ENCODE results near the gene PRAMEF17.
"Not testable (repeated sequence)": the region's sequence is repeated elsewhere in the genome, so short reads cannot be mapped to it uniquely, and the experiment has no call there.

DNA sequence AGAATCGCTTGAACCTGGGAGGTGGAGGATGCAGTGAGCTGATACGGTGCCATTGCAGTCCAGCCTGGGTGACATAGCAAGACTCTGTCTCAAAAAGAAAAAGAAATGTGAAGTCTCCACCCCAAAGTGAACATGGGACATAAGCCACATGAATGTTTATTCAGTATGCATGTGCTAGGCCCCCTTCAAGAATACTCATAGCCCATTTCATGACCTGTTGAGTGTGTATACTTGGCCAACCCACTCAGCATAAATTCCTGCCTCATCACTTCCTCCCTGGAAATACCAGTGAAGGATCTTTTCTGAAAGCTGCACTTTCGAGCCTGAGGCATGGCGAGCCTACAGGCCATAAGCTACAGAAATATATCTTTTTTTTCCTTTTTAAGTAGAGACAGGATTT is 24.5 kb upstream of the PRAMEF17 start:
- TF ChIP-seq, protein P1, sequence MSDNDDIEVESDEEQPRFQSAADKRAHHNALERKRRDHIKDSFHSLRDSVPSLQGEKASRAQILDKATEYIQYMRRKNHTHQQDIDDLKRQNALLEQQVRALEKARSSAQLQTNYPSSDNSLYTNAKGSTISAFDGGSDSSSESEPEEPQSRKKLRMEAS (IDR thresholded peaks at IDR 0.05; ENCODE audit: insufficient read depth, insufficient read length) = not testable (repeated sequence)
- TF ChIP-seq, protein P2, sequence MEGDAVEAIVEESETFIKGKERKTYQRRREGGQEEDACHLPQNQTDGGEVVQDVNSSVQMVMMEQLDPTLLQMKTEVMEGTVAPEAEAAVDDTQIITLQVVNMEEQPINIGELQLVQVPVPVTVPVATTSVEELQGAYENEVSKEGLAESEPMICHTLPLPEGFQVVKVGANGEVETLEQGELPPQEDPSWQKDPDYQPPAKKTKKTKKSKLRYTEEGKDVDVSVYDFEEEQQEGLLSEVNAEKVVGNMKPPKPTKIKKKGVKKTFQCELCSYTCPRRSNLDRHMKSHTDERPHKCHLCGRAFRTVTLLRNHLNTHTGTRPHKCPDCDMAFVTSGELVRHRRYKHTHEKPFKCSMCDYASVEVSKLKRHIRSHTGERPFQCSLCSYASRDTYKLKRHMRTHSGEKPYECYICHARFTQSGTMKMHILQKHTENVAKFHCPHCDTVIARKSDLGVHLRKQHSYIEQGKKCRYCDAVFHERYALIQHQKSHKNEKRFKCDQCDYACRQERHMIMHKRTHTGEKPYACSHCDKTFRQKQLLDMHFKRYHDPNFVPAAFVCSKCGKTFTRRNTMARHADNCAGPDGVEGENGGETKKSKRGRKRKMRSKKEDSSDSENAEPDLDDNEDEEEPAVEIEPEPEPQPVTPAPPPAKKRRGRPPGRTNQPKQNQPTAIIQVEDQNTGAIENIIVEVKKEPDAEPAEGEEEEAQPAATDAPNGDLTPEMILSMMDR (IDR thresholded peaks at IDR 0.05; ENCODE audit: extremely low read depth in 1 of 2, insufficient read depth in 1 of 2, low read depth in 1 of 2, low read length in 2 of 2) = not testable (repeated sequence)
- not testable (repeated sequence) for TF ChIP-seq GATA2 (IDR thresholded peaks at IDR 0.05; ENCODE audit: insufficient read depth, insufficient read length, low read depth, low read length); POLR2AphosphoS5 (IDR thresholded peaks at IDR 0.05; ENCODE audit: insufficient read depth, low read depth, low read length); POLR2A (IDR thresholded peaks at IDR 0.05; ENCODE audit: low read depth, low read length); EZH2 (IDR thresholded peaks at IDR 0.05; ENCODE audit: borderline replicate concordance, low read depth, low read length, severe bottlenecking); MYC (IDR thresholded peaks at IDR 0.05; ENCODE audit: low read depth, low read length); JUN (IDR thresholded peaks at IDR 0.05; ENCODE audit: borderline replicate concordance, insufficient read depth, insufficient read length, low read depth); FOS (IDR thresholded peaks at IDR 0.05; ENCODE audit: borderline replicate concordance, insufficient read depth, low read length)

Measured in endothelial cell of umbilical vein (primary cell).